Measurements from ENCODE around the gene U2AF1L4.

The U2AF1L4 gene

DNA sequence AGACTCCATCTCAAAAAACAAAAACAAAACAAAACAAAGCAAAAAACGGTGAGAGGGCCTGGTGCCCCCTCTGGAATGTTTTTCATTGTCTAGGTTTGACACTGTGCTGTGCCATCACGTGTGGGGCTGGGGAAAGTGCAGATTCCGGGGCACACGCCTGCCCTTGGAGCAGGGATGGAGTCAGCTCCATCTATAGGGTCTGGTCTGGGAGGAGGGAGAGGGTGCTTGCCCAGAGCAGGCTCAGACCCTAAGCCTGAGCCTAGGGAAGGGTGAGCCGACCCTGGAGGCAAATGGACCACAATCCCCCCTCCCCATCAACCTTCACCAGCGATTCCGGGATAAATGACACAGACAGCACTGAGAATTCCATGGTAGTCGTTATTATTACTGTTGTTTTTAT lies 51.8 kb downstream of the U2AF1L4 start:
- DNase-seq (ENCODE audit: insufficient read length) (no peak), FAIRE-seq (no peak)
- TF ChIP-seq POLR2A (IDR thresholded peaks at IDR 0.05; ENCODE audit: low read depth, low read length) = no peak
- TF ChIP-seq POLR2AphosphoS5 (IDR thresholded peaks at IDR 0.05; ENCODE audit: low read depth, low read length) = no peak
- TF ChIP-seq TAF1 (IDR thresholded peaks at IDR 0.05; ENCODE audit: borderline replicate concordance, low read depth, low read length) = no peak

All from GM12892 (cell line).